Activated T-cell treated with anti-CD3 and anti-CD28 coated beads for 48 hours (primary cell): Measurements from ENCODE around the gene GOLGA2.
"Not testable (repeated sequence)": the region's sequence is repeated elsewhere in the genome, so short reads cannot be mapped to it uniquely, and the experiment has no call there.

Experiments
- DNase-seq: peaks from one replicate; pipeline ENCODE4 v3.0.0-alpha.2; 2020; ENCODE audit warnings: low read depth

GOLGA2 gene

DNA sequence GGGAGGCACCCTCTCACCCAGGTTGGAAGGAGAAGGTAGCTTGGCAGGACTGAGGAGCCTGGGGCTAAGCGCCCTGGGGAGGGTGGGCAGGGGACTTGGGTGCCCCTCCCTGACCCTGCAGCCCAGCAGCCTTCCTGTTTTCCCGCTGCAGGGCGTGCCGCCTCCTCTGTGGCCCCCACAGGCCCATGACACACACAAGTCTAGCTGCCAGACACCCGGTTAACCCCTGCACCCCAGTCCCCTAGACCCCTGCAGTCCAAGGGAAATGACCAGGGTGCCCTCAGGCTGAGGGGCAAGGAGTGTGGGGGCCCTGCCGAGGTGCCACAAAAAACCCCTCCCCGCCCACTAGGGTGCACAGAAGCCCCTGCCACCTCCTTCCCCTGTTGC, 33.0 kb downstream of the GOLGA2 start:
- no peak for DNase-seq

GRCh38 chr9:128242124-128242523, 33.7 kb downstream of the GOLGA2 start:
- no peak for DNase-seq

DNA sequence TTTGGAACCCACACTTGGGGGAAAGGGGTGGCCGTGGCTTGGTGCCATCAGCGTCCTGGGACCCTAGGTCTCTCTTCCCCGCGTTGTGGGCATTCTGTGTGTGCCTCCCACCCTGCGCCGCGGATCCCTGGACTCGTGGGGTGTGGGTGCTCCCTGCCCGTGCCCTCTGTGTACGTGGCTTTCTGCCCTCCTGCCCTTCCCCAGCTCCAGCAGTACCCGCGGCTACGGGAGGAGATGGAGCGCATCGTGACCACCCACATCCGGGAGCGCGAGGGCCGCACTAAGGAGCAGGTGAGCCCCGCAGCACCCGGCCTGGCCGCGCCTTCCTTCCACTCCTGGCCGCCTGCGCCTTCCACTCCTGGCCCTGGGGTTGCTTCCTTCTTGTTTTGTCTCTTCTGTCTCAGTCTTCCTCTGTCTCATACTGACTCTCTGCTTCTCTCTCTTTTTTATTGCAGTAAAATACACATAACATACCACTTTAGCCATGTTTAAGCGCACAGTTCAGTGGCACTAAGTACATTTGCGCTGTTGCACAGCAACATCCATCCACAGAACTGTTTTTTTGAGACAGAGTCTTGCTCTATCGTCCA, 41.9 kb downstream of the GOLGA2 start:
- DNase-seq, result no peak

GRCh38 chr9:128232528-128233428, 43.0 kb downstream of the GOLGA2 start:
- DNase-seq, result no peak

- no peak for DNase-seq
Measured at GRCh38 chr9:128231638-128232527, 43.9 kb downstream of the GOLGA2 start.

- DNase-seq, result not testable (repeated sequence)
Measured at GRCh38 chr9:128230897-128231296, 44.9 kb downstream of the GOLGA2 start.

- DNase-seq, result no peak
Measured at GRCh38 chr9:128226412-128226801, 49.4 kb downstream of the GOLGA2 start.

GRCh38 chr9:128225770-128226411, 49.9 kb downstream of the GOLGA2 start:
- DNase-seq, result no peak

GRCh38 chr9:128224877-128225276, 50.9 kb downstream of the GOLGA2 start:
- no peak for DNase-seq

- no peak for DNase-seq
Measured at GRCh38 chr9:128222880-128223670, 52.7 kb downstream of the GOLGA2 start.

GRCh38 chr9:128222026-128222425, 53.8 kb downstream of the GOLGA2 start:
- no peak for DNase-seq

DNA sequence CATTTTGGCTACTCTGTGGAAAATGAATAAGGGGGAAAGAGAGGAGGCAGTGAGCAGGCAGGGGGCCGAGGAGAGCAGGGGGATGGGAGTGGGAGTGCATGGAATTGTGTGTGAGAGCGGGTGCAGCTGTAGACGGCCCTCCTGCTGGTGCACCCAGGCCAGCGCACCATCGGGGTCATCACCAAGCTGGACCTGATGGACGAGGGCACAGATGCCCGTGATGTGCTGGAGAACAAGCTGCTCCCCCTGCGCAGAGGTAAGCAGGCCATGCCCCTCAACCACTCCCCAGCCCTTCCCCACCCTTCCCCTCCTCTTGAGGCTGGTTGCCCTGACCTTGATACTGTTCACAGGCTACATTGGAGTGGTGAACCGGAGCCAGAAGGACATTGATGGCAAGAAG, 56.0 kb downstream of the GOLGA2 start:
- no peak for DNase-seq

DNA sequence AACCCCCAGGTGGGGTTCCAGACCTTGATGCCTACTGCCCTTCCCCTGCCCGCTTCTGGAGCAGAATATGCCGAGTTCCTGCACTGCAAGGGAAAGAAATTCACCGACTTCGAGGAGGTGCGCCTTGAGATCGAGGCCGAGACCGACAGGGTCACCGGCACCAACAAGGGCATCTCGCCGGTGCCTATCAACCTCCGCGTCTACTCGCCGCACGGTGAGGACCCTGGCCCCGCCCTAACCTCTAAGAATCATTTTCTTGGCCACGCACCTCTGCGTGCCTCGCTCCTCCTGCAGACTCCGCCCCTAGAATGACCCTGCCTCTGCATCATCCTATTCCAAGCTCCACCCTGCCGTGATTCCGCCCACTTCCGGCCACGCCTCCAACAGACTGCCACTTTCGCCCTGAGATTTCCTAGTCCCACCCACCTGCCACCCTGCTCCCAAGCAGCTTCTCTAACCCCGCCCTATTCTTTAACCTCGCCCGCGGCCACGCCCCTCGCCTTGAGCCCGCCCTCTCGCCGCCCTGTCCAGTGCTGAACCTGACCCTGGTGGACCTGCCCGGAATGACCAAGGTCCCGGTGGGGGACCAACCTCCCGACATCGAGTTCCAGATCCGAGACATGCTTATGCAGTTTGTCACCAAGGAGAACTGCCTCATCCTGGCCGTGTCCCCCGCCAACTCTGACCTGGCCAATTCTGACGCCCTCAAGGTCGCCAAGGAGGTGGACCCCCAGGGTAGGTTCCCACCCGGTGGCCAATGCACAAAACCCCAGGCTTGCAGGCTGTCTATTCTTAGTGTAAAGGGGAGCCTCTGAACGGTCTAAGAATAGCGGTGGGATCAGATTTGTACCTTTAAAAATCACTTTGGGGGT, 57.1 kb downstream of the GOLGA2 start:
- DNase-seq, result peak; percentile 94

DNA sequence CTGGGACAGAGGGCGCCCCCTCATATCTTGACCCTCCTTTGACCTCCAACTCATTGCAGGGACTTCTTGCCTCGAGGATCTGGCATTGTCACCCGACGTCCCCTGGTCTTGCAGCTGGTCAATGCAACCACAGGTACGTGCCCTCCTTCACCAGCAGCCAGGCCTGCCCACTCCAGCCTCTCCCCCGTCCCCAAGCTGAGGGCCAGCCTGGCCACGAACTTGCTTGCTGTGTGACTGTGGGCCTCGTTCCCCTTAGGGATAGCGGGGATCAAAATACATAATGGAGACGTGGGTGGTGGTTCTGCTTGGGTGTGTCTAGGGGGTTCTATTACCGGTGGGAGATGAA, 57.7 kb downstream of the GOLGA2 start:
- DNase-seq, result no peak

DNA sequence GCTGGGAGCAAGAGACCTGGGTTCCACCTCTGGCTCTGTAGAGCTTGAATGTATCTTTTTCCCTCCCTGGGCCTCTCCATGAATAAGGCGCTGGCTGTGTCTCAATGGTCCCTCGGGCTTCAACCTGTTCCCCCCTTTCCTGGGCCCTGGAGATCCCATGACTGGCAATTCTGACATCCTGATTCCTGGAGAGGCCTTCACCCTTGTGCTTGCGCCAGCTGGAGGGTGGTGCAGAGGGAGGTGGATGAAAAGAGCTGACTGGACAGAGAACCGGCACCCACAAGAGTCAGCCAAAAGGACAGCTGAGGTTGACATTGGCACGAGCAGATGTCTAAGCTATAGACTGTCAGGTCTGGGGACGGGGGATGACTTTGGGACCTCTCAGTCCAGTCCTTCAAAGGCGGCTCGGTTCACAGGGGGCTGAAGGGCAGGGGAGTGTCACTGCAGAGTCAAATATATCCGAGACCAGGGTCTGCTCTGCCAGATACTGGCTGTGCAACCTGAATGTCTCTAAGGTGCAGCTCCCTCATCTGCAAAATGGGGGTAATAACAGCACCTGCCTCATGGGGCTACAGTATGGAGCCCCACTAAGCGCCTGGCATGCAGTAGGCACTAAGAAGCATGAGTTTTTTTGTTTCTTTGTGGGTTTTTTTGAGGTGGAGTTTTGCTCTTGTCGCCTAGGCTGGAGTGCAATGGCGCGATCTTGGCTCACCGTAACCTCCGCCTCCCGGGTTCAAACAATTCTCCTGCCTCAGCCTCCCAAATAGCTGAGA, 58.8 kb downstream of the GOLGA2 start:
- DNase-seq, result no peak

DNA sequence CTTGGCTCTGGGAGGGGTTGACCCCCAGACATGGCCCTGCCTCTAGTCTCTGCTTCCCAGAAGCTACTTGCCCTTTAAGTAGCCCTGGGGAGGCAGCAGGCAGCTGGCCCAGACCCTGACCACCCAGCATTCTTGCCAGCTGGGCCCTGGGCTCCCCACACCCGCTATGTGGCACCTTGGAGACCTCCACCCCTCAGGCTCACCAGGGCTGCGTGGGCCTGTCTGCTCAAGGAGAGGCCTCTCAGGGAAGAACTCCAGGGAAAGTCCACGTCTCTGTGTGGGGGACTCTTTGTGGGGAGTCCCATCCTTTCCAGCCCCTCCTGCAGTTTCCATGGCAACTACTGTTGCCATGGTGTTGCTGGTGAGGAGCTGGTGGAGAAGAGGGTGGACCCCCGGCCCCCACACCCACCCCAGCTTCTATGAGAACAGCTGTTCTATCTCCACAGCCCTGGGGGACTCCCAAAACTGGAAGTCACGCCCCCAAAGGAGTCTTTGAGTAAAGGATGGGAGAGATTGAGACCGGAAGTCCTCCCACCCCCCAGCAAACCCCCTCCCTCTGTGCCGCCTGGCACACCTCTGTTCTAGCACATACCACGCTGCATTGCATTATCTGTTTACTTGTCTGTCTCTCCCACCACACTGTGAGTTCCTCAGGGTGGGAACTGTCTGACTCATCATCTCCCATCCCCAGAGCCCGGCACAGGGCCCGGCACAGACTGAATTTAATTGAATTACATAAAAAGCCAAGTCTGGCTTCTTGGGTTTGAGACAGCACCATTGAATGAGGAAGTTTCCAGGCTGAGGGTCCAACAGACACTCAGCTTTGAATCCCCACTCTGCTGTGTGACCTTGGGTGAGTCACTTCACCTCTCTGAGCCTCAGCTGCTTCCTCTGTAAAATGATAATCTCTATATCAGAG, 60.1 kb downstream of the GOLGA2 start:
- DNase-seq, result no peak

GRCh38 chr9:128214571-128215490, 61.0 kb downstream of the GOLGA2 start:
- no peak for DNase-seq
